ENCODE data around the gene HBEGF. TPM values are rescaled to one million over a fixed set of nuclear protein-coding genes. Genes with fewer than 3 reads are reported as not detected.

Gene HBEGF
- total RNA-seq, 1 experiment from 2014 or later: 2.4 TPM

- Histone ChIP-seq H3K56ac (ENCODE audit: insufficient read length, low read depth, low read length) (no peak overlapping the region), H2BK120ac (ENCODE audit: low read depth, low read length, poor library complexity, severe bottlenecking) (no peak overlapping the region), H4K91ac (ENCODE audit: insufficient read length, low read depth, low read length) (no peak overlapping the region), H3K27ac (ENCODE audit: insufficient read length, low read depth, low read length) (no peak overlapping the region), H3K14ac (ENCODE audit: insufficient read depth, low read length) (no peak overlapping the region), H3K9ac (ENCODE audit: extremely low read depth, insufficient read length, low read length) (no peak overlapping the region), H2BK15ac (ENCODE audit: low read depth, low read length) (no peak overlapping the region), H3T11ph (ENCODE audit: low read length) (no peak overlapping the region), H3K4ac (ENCODE audit: low read depth, low read length) (no peak overlapping the region), H2BK5ac (ENCODE audit: insufficient read length, low read length) (no peak overlapping the region), H2AFZ (ENCODE audit: low read length) (no peak overlapping the region), H3K23ac (ENCODE audit: insufficient read length, low read depth, low read length) (no peak overlapping the region), H3K27me3 (ENCODE audit: insufficient read depth, low read length) (no peaks in the 10 kb centered on the region), H4K20me1 (ENCODE audit: control insufficient read depth, insufficient read depth, insufficient read length) (no peaks in the 10 kb centered on the region), H3K79me1 (ENCODE audit: insufficient read depth, low read depth, low read length, poor library complexity, severe bottlenecking) (no peaks in the 10 kb centered on the region), H3K79me2 (ENCODE audit: insufficient read depth, low read length) (no peaks in the 10 kb centered on the region), H2BK20ac (ENCODE audit: low read depth, low read length, poor library complexity, severe bottlenecking) (no peak overlapping the region), H3K23me2 (ENCODE audit: insufficient read length, low read depth, low read length, poor library complexity, severe bottlenecking) (no peaks in the 10 kb centered on the region), H4K8ac (replicated peaks; ENCODE audit: insufficient read length, low read depth, low read length) (no peak overlapping the region), H2BK12ac (ENCODE audit: insufficient read length, low read depth, low read length) (no peak overlapping the region), H3K4me1 (ENCODE audit: insufficient read depth, low read length) (no peaks in the 10 kb centered on the region), H3K18ac (ENCODE audit: insufficient read length, low read depth, low read length) (no peak overlapping the region), H2AK5ac (ENCODE audit: insufficient read length, low read length) (no peak overlapping the region), H3K9me3 (ENCODE audit: control insufficient read depth, low read depth, low read length) (no peaks in the 10 kb centered on the region), H4K5ac (ENCODE audit: insufficient read length, low read depth, low read length) (no peak overlapping the region), H3K4me2 (ENCODE audit: insufficient read depth, insufficient read length, low read length) (no peak overlapping the region)
- no peaks in the 10 kb centered on the region; the same call in 1 of the 2 replicates for H3K27me3 Mint-ChIP-seq (ENCODE audit: low read depth)
- TF ChIP-seq CTCF (conservative IDR thresholded peaks at IDR 0.05): no peak
- no peaks in the 10 kb centered on the region for H3K36me3 Mint-ChIP-seq (ENCODE audit: insufficient read depth in 1 of 3, low read depth in 3 of 3)
- peaks cover 2 to 3% of the 10 kb centered on the region in 2 experiments; a peak in 3 of 5 replicates for H3K9me3 Mint-ChIP-seq
- H3K27ac Mint-ChIP-seq: no peak overlapping the region
- H3K4me1 Mint-ChIP-seq: no peaks in the 10 kb centered on the region
- no peak overlapping the region for H3K4me3 Mint-ChIP-seq
- DNase-seq: no peak
Measured at GRCh38 chr5:140382866-140383265, 36.5 kb upstream of the HBEGF start.

All from H9 (cell line).